ENCODE results near the gene RNF32. TPM values are rescaled to one million over a fixed set of nuclear protein-coding genes. Genes with fewer than 3 reads are reported as not detected.
"Not testable (repeated sequence)": the region's sequence is repeated elsewhere in the genome, so short reads cannot be mapped to it uniquely, and the experiment has no call there.

RNF32 gene
- total RNA-seq, 1 donor from 2014 or later, result 0.38 TPM

- no peak for DNase-seq (ENCODE audit: low spot score)
- intact Hi-C loops (cut with DNase I), result no loop called here
Measured at GRCh38 chr7:156611014-156612010, 29.3 kb upstream of the RNF32 start.

- intact Hi-C loops (cut with DNase I), result no loop called here
- DNase-seq (ENCODE audit: low spot score), result no peak
Measured at GRCh38 chr7:156612930-156613329, 27.6 kb upstream of the RNF32 start.

- intact Hi-C loops (cut with DNase I), result no loop called here
- DNase-seq (ENCODE audit: low spot score), result no peak
Measured at GRCh38 chr7:156614434-156615264, 25.9 kb upstream of the RNF32 start.

- no peak for DNase-seq (ENCODE audit: low spot score)
- intact Hi-C loops (cut with DNase I), result no loop called here
Measured at GRCh38 chr7:156616269-156617202, 24.0 kb upstream of the RNF32 start.

GRCh38 chr7:156617215-156617614 lies 23.4 kb upstream of the RNF32 start:
- DNase-seq (ENCODE audit: low spot score), result no peak
- intact Hi-C loops (cut with DNase I), result no loop called here

GRCh38 chr7:156618078-156618779 lies 22.3 kb upstream of the RNF32 start:
- intact Hi-C loops (cut with DNase I), result no loop called here
- no peak for DNase-seq (ENCODE audit: low spot score)

- intact Hi-C loops (cut with DNase I), result no loop called here
- DNase-seq (ENCODE audit: low spot score), result no peak
Measured at GRCh38 chr7:156618780-156619367, 21.7 kb upstream of the RNF32 start.

GRCh38 chr7:156619488-156620290 lies 20.9 kb upstream of the RNF32 start:
- intact Hi-C loops (cut with DNase I); DNase-seq (ENCODE audit: low spot score): not testable (repeated sequence)

- DNase-seq (ENCODE audit: low spot score), result no peak
- intact Hi-C loops (cut with DNase I), result no loop called here
Measured at GRCh38 chr7:156620291-156620675, 20.3 kb upstream of the RNF32 start.

GRCh38 chr7:156621652-156622051 lies 18.9 kb upstream of the RNF32 start:
- no peak for DNase-seq (ENCODE audit: low spot score)
- intact Hi-C loops (cut with DNase I), result no loop called here

- intact Hi-C loops (cut with DNase I), result no loop called here
- DNase-seq (ENCODE audit: low spot score), result no peak
Measured at GRCh38 chr7:156625580-156625979, 15.0 kb upstream of the RNF32 start.

GRCh38 chr7:156626220-156626895 lies 14.2 kb upstream of the RNF32 start:
- intact Hi-C loops (cut with DNase I), result no loop called here
- no peak for DNase-seq (ENCODE audit: low spot score)

- intact Hi-C loops (cut with DNase I), result no loop called here
Measured at GRCh38 chr7:156628562-156628961, 12.0 kb upstream of the RNF32 start.

GRCh38 chr7:156629873-156630272 lies 10.7 kb upstream of the RNF32 start:
- intact Hi-C loops (cut with DNase I), result no loop called here
- no peak for DNase-seq (ENCODE audit: low spot score)

More at GRCh38 chr7:156628562-156628961, 12.0 kb upstream of the RNF32 start:
- no peak for DNase-seq (ENCODE audit: low spot score)

GRCh38 chr7:156634117-156634516 lies 6.5 kb upstream of the RNF32 start:
- intact Hi-C loops (cut with DNase I), result no loop called here
- DNase-seq (ENCODE audit: low spot score), result no peak

- intact Hi-C loops (cut with DNase I), result no loop called here
- DNase-seq (ENCODE audit: low spot score), result no peak
Measured at GRCh38 chr7:156635529-156636385, 4.8 kb upstream of the RNF32 start.
